Loucy (cell line): ENCODE measurements around the gene NRIP1.

Source experiments
- CTCF ChIP-seq: fragments of 200-600 bp; sonication (generic); conservative IDR thresholded peaks from 2 replicates; pipeline ENCODE4 v1.5.1; 2014; ENCODE audit warnings: mild to moderate bottlenecking, antibody characterized with exemption, low read length
- EZH2phosphoT487 ChIP-seq: fragments of 200-600 bp; IDR thresholded peaks from 2 replicates; pipeline ENCODE4 v1.6.1; 2018; ENCODE audit warnings: antibody characterized with exemption, mild to moderate bottlenecking, moderate library complexity, borderline replicate concordance

GRCh38 chr21:14959343-14959742, 105.5 kb downstream of the NRIP1 start:
- TF ChIP-seq CTCF: no peak
- TF ChIP-seq EZH2phosphoT487: no peak
